ENCODE measurements around the gene LRRC36.

Gene LRRC36

DNA sequence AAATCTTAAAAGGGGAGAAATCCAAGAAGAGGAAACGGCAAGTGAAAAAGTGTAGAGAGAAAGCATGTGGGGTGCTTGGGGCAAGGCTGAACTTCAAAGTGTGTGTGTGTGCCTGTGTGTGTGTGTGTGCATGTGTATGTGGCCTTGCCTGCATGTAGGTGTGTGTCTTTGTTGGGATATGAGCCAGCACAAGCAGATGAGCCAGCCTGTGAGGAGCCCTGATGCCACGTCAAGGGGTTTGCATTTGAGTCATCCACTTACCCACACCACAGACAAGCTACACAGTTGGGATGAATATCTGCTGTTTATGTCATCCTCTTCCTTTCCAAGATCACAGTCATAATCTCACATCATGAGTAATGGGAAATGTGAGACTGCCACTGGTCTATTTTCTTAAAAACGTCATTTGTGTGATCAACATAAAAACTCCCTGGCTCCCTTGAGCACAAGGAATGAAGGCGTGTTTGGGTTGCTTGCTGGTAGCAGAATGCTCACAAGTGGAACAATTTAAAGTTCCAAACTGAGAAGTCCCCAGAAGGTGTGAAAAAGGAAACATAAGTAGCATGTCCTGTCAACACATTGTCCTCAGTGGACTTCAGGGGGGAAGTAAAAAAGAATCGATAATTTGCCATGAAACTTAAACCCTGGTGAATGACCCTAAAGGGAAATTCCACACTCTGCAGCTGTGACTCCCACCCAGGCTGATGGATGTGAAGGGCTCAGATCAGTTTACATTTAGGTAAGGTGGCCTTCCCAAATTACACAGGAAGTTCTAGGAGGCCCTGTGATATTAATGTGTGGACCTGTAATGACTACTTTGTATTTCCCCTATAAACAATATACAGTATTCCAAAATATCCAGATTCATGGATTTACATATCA is 14.8 kb upstream of the LRRC36 start (continued):
- no peak for TF ChIP-seq ZNF114 (tag by site-specific recombination; IDR thresholded peaks at IDR 0.05)
- TF ChIP-seq ZNF624 (tag by site-specific recombination; IDR thresholded peaks at IDR 0.05), result no peak
- no peak for TF ChIP-seq ZNF302 (tag by site-specific recombination; IDR thresholded peaks at IDR 0.05; ENCODE audit: low read depth)
- TF ChIP-seq, protein P1, sequence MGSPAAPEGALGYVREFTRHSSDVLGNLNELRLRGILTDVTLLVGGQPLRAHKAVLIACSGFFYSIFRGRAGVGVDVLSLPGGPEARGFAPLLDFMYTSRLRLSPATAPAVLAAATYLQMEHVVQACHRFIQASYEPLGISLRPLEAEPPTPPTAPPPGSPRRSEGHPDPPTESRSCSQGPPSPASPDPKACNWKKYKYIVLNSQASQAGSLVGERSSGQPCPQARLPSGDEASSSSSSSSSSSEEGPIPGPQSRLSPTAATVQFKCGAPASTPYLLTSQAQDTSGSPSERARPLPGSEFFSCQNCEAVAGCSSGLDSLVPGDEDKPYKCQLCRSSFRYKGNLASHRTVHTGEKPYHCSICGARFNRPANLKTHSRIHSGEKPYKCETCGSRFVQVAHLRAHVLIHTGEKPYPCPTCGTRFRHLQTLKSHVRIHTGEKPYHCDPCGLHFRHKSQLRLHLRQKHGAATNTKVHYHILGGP (tag by site-specific recombination; IDR thresholded peaks at IDR 0.05), result no peak
- no peak for TF ChIP-seq ZNF555 (tag by site-specific recombination; conservative IDR thresholded peaks at IDR 0.05)
- no peak; the same call in 1 of the 2 replicates for TF ChIP-seq TRIM28 (IDR thresholded peaks at IDR 0.05; ENCODE audit: borderline replicate concordance, low read length)
- no peak for TF ChIP-seq ZNF426 (tag by site-specific recombination; IDR thresholded peaks at IDR 0.05)
- no peak for TF ChIP-seq ZNF549 (tag by site-specific recombination; IDR thresholded peaks at IDR 0.05)
- TF ChIP-seq ZNF274 (IDR thresholded peaks at IDR 0.05; ENCODE audit: low read length), result no peak
- TF ChIP-seq ZNF274 (tag by site-specific recombination; IDR thresholded peaks at IDR 0.05; ENCODE audit: borderline replicate concordance), result no peak
- no peak for TF ChIP-seq ZNF510 (tag by site-specific recombination; IDR thresholded peaks at IDR 0.05; ENCODE audit: insufficient replicate concordance)
- TF ChIP-seq TCF7L2 (IDR thresholded peaks at IDR 0.05; ENCODE audit: borderline replicate concordance, low read depth, low read length), result no peak
- TF ChIP-seq FEZF1 (tag by site-specific recombination; IDR thresholded peaks at IDR 0.05), result peak; percentile 17; the same call in 1 of the 2 replicates
- TF ChIP-seq ZNF341 (tag by site-specific recombination; IDR thresholded peaks at IDR 0.05; ENCODE audit: low read depth), result no peak
- peak; percentile 78 for TF ChIP-seq SP7 (tag by site-specific recombination; IDR thresholded peaks at IDR 0.05)
- TF ChIP-seq ZNF10 (tag by site-specific recombination; IDR thresholded peaks at IDR 0.05), result no peak
- TF ChIP-seq ZNF423 (tag by site-specific recombination; IDR thresholded peaks at IDR 0.05), result no peak
- peak; percentile 93 for TF ChIP-seq ZEB2 (tag by site-specific recombination; IDR thresholded peaks at IDR 0.05)
- peak; percentile 63 for TF ChIP-seq KLF8 (tag by site-specific recombination; IDR thresholded peaks at IDR 0.05)
- no peak for TF ChIP-seq ZNF626 (tag by site-specific recombination; IDR thresholded peaks at IDR 0.05)
- TF ChIP-seq ZNF561 (tag by site-specific recombination; IDR thresholded peaks at IDR 0.05; ENCODE audit: borderline replicate concordance), result 0 out of 2 replicates have a peak, but pooled peaks have one; percentile 59
- TF ChIP-seq ZNF544 (tag by site-specific recombination; IDR thresholded peaks at IDR 0.05), result no peak
- no peak for TF ChIP-seq GFI1B (tag by site-specific recombination; IDR thresholded peaks at IDR 0.05)
- TF ChIP-seq SALL2 (tag by site-specific recombination; IDR thresholded peaks at IDR 0.05; ENCODE audit: borderline replicate concordance), result no peak
- peak; percentile 55; the same call in 1 of the 2 replicates for TF ChIP-seq ZBTB48 (tag by site-specific recombination; IDR thresholded peaks at IDR 0.05)
- TF ChIP-seq, protein P2, sequence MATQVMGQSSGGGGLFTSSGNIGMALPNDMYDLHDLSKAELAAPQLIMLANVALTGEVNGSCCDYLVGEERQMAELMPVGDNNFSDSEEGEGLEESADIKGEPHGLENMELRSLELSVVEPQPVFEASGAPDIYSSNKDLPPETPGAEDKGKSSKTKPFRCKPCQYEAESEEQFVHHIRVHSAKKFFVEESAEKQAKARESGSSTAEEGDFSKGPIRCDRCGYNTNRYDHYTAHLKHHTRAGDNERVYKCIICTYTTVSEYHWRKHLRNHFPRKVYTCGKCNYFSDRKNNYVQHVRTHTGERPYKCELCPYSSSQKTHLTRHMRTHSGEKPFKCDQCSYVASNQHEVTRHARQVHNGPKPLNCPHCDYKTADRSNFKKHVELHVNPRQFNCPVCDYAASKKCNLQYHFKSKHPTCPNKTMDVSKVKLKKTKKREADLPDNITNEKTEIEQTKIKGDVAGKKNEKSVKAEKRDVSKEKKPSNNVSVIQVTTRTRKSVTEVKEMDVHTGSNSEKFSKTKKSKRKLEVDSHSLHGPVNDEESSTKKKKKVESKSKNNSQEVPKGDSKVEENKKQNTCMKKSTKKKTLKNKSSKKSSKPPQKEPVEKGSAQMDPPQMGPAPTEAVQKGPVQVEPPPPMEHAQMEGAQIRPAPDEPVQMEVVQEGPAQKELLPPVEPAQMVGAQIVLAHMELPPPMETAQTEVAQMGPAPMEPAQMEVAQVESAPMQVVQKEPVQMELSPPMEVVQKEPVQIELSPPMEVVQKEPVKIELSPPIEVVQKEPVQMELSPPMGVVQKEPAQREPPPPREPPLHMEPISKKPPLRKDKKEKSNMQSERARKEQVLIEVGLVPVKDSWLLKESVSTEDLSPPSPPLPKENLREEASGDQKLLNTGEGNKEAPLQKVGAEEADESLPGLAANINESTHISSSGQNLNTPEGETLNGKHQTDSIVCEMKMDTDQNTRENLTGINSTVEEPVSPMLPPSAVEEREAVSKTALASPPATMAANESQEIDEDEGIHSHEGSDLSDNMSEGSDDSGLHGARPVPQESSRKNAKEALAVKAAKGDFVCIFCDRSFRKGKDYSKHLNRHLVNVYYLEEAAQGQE (tag by site-specific recombination; IDR thresholded peaks at IDR 0.05), result no peak
- TF ChIP-seq ZNF558 (tag by site-specific recombination; IDR thresholded peaks at IDR 0.05), result no peak
- TF ChIP-seq, protein P3, sequence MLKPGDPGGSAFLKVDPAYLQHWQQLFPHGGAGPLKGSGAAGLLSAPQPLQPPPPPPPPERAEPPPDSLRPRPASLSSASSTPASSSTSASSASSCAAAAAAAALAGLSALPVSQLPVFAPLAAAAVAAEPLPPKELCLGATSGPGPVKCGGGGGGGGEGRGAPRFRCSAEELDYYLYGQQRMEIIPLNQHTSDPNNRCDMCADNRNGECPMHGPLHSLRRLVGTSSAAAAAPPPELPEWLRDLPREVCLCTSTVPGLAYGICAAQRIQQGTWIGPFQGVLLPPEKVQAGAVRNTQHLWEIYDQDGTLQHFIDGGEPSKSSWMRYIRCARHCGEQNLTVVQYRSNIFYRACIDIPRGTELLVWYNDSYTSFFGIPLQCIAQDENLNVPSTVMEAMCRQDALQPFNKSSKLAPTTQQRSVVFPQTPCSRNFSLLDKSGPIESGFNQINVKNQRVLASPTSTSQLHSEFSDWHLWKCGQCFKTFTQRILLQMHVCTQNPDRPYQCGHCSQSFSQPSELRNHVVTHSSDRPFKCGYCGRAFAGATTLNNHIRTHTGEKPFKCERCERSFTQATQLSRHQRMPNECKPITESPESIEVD (tag by site-specific recombination; IDR thresholded peaks at IDR 0.05), result no peak; the same call in 1 of the 2 replicates
- TF ChIP-seq WT1 (tag by site-specific recombination; IDR thresholded peaks at IDR 0.05), result peak; percentile 82
- TF ChIP-seq ZNF654 (tag by site-specific recombination; IDR thresholded peaks at IDR 0.05; ENCODE audit: low read depth), result 0 out of 2 replicates have a peak, but pooled peaks have one; percentile 8
- TF ChIP-seq ZNF24 (tag by site-specific recombination; IDR thresholded peaks at IDR 0.05), result peak; percentile 81; the same call in 1 of the 2 replicates
- TF ChIP-seq ZNF37A (tag by site-specific recombination; IDR thresholded peaks at IDR 0.05), result no peak
- 0 out of 2 replicates have a peak, but pooled peaks have one; percentile 14 for TF ChIP-seq ZNF146 (tag by site-specific recombination; IDR thresholded peaks at IDR 0.05)
- no peak for TF ChIP-seq ZNF433 (tag by site-specific recombination; IDR thresholded peaks at IDR 0.05; ENCODE audit: low read depth)
- no peak for TF ChIP-seq ZSCAN30 (tag by site-specific recombination; IDR thresholded peaks at IDR 0.05)
- TF ChIP-seq ZNF600 (tag by site-specific recombination; IDR thresholded peaks at IDR 0.05), result peak; percentile 67; the same call in 1 of the 2 replicates
